ENCODE results near the gene NTM.

Gene NTM

DNA sequence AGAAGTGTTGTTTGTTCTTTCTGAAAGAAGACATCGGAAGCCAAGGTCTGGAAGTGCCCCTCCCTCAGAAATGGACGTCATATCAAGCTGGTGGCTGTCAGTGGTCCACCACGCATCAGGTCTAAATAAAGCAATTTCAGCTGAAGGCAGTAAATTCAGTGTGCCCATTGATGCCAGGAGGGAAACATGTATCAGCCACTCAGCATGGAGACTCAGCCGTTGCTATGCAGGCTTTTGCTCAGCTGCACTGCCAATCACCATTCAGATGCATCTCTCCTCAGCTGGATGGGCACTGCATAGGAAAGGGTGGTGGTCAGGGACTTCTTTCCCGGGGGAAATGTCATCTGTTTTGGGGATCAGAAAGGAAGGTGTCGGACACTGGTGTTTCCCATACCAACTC is 878.2 kb downstream of the NTM start:
- Histone ChIP-seq H3K9me3 (ENCODE audit: control insufficient read depth, insufficient read depth, low read depth, low read length) (no peaks in the 10 kb centered on the region), H3K36me3 (ENCODE audit: control insufficient read depth in 2 of 2, insufficient read depth in 1 of 2, low read length in 2 of 2) (no peaks in the 10 kb centered on the region), H3K4me3 (ENCODE audit: low read depth, low read length) (no peak overlapping the region), H3K4me1 (ENCODE audit: control insufficient read depth, insufficient read depth, low read length) (no peaks in the 10 kb centered on the region), H3K27ac (ENCODE audit: extremely low read depth, low read depth, low read length) (no peak overlapping the region)
- no peak for TF ChIP-seq GFI1B (tag by site-specific recombination; IDR thresholded peaks at IDR 0.05)
- TF ChIP-seq, protein P1, sequence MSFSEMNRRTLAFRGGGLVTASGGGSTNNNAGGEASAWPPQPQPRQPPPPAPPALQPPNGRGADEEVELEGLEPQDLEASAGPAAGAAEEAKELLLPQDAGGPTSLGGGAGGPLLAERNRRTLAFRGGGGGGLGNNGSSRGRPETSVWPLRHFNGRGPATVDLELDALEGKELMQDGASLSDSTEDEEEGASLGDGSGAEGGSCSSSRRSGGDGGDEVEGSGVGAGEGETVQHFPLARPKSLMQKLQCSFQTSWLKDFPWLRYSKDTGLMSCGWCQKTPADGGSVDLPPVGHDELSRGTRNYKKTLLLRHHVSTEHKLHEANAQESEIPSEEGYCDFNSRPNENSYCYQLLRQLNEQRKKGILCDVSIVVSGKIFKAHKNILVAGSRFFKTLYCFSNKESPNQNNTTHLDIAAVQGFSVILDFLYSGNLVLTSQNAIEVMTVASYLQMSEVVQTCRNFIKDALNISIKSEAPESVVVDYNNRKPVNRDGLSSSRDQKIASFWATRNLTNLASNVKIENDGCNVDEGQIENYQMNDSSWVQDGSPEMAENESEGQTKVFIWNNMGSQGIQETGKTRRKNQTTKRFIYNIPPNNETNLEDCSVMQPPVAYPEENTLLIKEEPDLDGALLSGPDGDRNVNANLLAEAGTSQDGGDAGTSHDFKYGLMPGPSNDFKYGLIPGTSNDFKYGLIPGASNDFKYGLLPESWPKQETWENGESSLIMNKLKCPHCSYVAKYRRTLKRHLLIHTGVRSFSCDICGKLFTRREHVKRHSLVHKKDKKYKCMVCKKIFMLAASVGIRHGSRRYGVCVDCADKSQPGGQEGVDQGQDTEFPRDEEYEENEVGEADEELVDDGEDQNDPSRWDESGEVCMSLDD (tag by site-specific recombination; IDR thresholded peaks at IDR 0.05), result no peak
- no peak for TF ChIP-seq ZNF596 (tag by site-specific recombination; IDR thresholded peaks at IDR 0.05)
- no peak for TF ChIP-seq ZNF843 (tag by site-specific recombination; IDR thresholded peaks at IDR 0.05)
- TF ChIP-seq ZNF274 (IDR thresholded peaks at IDR 0.05; ENCODE audit: low read length), result no peak
- TF ChIP-seq ZNF274 (tag by site-specific recombination; IDR thresholded peaks at IDR 0.05; ENCODE audit: borderline replicate concordance), result no peak
- no peak for TF ChIP-seq ZNF366 (tag by site-specific recombination; conservative IDR thresholded peaks at IDR 0.05)
- TF ChIP-seq ZNF433 (tag by site-specific recombination; IDR thresholded peaks at IDR 0.05; ENCODE audit: low read depth), result no peak
- TF ChIP-seq, protein P2, sequence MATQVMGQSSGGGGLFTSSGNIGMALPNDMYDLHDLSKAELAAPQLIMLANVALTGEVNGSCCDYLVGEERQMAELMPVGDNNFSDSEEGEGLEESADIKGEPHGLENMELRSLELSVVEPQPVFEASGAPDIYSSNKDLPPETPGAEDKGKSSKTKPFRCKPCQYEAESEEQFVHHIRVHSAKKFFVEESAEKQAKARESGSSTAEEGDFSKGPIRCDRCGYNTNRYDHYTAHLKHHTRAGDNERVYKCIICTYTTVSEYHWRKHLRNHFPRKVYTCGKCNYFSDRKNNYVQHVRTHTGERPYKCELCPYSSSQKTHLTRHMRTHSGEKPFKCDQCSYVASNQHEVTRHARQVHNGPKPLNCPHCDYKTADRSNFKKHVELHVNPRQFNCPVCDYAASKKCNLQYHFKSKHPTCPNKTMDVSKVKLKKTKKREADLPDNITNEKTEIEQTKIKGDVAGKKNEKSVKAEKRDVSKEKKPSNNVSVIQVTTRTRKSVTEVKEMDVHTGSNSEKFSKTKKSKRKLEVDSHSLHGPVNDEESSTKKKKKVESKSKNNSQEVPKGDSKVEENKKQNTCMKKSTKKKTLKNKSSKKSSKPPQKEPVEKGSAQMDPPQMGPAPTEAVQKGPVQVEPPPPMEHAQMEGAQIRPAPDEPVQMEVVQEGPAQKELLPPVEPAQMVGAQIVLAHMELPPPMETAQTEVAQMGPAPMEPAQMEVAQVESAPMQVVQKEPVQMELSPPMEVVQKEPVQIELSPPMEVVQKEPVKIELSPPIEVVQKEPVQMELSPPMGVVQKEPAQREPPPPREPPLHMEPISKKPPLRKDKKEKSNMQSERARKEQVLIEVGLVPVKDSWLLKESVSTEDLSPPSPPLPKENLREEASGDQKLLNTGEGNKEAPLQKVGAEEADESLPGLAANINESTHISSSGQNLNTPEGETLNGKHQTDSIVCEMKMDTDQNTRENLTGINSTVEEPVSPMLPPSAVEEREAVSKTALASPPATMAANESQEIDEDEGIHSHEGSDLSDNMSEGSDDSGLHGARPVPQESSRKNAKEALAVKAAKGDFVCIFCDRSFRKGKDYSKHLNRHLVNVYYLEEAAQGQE (tag by site-specific recombination; IDR thresholded peaks at IDR 0.05), result no peak
- no peak for TF ChIP-seq ZNF830 (tag by site-specific recombination; IDR thresholded peaks at IDR 0.05; ENCODE audit: low read depth)
- TF ChIP-seq, protein P3, sequence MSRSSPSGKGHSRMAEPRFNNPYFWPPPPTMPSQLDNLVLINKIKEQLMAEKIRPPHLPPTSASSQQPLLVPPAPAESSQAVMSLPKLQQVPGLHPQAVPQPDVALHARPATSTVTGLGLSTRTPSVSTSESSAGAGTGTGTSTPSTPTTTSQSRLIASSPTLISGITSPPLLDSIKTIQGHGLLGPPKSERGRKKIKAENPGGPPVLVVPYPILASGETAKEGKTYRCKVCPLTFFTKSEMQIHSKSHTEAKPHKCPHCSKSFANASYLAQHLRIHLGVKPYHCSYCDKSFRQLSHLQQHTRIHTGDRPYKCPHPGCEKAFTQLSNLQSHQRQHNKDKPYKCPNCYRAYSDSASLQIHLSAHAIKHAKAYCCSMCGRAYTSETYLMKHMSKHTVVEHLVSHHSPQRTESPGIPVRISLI (tag by site-specific recombination; IDR thresholded peaks at IDR 0.05), result no peak
- no peak for TF ChIP-seq ZNF510 (tag by site-specific recombination; IDR thresholded peaks at IDR 0.05; ENCODE audit: insufficient replicate concordance)
- TF ChIP-seq ZNF473 (tag by site-specific recombination; IDR thresholded peaks at IDR 0.05), result no peak
- TF ChIP-seq ZNF157 (tag by site-specific recombination; IDR thresholded peaks at IDR 0.05), result no peak
- TF ChIP-seq ZNF514 (tag by site-specific recombination; IDR thresholded peaks at IDR 0.05), result no peak
- TF ChIP-seq ZNF16 (tag by site-specific recombination; IDR thresholded peaks at IDR 0.05; ENCODE audit: low read depth), result no peak
- no peak for TF ChIP-seq MZF1 (tag by site-specific recombination; IDR thresholded peaks at IDR 0.05; ENCODE audit: borderline replicate concordance)
- no peak for TF ChIP-seq ZNF600 (tag by site-specific recombination; IDR thresholded peaks at IDR 0.05)
- ChIA-PET POLR2A (no interaction called here), CTCF (interaction anchor here (0.6 kb wide), 1 partner anchor 353 kb away, joined by 3 read pairs; no protein-coding TSS in a partner anchor)

DNA sequence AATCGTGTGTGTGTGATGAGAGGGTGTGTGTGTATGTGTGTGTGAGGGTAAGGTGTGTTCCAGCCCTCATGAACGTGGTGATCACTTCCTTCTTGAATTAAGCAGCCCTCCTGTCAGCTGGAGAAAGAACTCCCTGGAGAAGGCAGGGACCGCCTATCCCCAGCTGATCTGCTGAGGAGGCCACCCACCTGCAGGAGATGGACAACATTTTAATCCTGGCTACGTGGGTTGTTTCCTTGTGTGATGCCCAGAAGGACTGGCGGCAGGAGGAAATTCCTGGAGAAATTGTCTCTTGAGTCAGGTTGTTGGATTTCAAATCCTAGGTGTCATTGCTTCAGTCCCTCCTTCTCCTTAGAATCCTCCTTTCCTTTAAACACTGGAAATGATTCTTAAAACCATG is 878.8 kb downstream of the NTM start:
- CTCF ChIA-PET, result interaction anchor here (0.6 kb wide), 1 partner anchor 353 kb away, joined by 3 read pairs; no protein-coding TSS in a partner anchor
- no peaks in the 10 kb centered on the region for H3K4me1 ChIP-seq (ENCODE audit: control insufficient read depth, insufficient read depth, low read length)
- H3K9me3 ChIP-seq (ENCODE audit: control insufficient read depth, insufficient read depth, low read depth, low read length), result no peaks in the 10 kb centered on the region
- POLR2A ChIA-PET, result no interaction called here
- no peaks in the 10 kb centered on the region for H3K36me3 ChIP-seq (ENCODE audit: control insufficient read depth in 2 of 2, insufficient read depth in 1 of 2, low read length in 2 of 2)
- no peak overlapping the region for H3K4me3 ChIP-seq (ENCODE audit: low read depth, low read length)
- no peak overlapping the region for H3K27ac ChIP-seq (ENCODE audit: extremely low read depth, low read depth, low read length)
- TF ChIP-seq ZEB2 (tag by site-specific recombination; IDR thresholded peaks at IDR 0.05), result no peak
- TF ChIP-seq ZFP37 (tag by site-specific recombination; IDR thresholded peaks at IDR 0.05), result no peak
- TF ChIP-seq, protein P4, sequence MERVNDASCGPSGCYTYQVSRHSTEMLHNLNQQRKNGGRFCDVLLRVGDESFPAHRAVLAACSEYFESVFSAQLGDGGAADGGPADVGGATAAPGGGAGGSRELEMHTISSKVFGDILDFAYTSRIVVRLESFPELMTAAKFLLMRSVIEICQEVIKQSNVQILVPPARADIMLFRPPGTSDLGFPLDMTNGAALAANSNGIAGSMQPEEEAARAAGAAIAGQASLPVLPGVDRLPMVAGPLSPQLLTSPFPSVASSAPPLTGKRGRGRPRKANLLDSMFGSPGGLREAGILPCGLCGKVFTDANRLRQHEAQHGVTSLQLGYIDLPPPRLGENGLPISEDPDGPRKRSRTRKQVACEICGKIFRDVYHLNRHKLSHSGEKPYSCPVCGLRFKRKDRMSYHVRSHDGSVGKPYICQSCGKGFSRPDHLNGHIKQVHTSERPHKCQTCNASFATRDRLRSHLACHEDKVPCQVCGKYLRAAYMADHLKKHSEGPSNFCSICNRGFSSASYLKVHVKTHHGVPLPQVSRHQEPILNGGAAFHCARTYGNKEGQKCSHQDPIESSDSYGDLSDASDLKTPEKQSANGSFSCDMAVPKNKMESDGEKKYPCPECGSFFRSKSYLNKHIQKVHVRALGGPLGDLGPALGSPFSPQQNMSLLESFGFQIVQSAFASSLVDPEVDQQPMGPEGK (tag by site-specific recombination; IDR thresholded peaks at IDR 0.05), result no peak
- TF ChIP-seq ZNF701 (tag by site-specific recombination; IDR thresholded peaks at IDR 0.05), result no peak
- TF ChIP-seq, protein P5, sequence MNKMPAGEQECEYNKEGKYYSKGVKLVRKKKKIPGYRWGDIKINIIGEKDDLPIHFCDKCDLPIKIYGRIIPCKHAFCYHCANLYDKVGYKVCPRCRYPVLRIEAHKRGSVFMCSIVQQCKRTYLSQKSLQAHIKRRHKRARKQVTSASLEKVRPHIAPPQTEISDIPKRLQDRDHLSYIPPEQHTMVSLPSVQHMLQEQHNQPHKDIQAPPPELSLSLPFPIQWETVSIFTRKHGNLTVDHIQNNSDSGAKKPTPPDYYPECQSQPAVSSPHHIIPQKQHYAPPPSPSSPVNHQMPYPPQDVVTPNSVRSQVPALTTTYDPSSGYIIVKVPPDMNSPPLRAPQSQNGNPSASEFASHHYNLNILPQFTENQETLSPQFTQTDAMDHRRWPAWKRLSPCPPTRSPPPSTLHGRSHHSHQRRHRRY (tag by site-specific recombination; IDR thresholded peaks at IDR 0.05), result no peak
- TF ChIP-seq, protein P6, sequence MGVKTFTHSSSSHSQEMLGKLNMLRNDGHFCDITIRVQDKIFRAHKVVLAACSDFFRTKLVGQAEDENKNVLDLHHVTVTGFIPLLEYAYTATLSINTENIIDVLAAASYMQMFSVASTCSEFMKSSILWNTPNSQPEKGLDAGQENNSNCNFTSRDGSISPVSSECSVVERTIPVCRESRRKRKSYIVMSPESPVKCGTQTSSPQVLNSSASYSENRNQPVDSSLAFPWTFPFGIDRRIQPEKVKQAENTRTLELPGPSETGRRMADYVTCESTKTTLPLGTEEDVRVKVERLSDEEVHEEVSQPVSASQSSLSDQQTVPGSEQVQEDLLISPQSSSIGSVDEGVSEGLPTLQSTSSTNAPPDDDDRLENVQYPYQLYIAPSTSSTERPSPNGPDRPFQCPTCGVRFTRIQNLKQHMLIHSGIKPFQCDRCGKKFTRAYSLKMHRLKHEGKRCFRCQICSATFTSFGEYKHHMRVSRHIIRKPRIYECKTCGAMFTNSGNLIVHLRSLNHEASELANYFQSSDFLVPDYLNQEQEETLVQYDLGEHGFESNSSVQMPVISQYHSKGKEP (tag by site-specific recombination; IDR thresholded peaks at IDR 0.05), result no peak
- no peak for TF ChIP-seq ZFHX2 (tag by site-specific recombination; conservative IDR thresholded peaks at IDR 0.05)

All from HEK293 (cell line).